H54 (cell line): Measurements from ENCODE around the gene CHD6.

Experiments used
- DNase-seq: peaks from one replicate; pipeline ENCODE4 v3.0.0; 2011; ENCODE audit warnings: low spot score, mixed read lengths; ENCODE audit not compliant: insufficient read length
- FAIRE-seq: peaks from 3 replicates; lab custom pipeline; 2011; peaks lifted over from hg19 to GRCh38; lab: Jason Lieb, UNC
- POLR2A ChIP-seq: IDR thresholded peaks from 2 replicates; pipeline ENCODE4 v1.6.1; 2011; ENCODE audit warnings: low read depth, mild to moderate bottlenecking, low read length

CHD6 gene

DNA sequence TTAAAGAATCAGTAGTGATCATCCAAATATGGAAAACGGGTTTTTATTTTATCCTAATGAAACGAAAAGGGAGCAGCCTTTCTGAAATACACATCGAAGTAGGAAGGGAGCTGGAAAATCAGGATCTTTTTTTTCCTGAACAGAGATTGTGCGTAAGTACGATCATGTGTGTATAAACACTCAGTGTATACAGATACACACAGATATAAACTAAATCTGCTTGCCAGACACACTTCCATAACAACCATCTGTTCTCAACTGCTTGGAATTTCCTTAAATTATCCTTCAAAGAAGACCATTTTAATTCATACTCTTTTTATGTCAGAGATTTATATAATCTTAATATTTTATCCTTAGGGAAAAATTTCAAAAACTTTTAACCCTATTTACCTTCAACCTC is 110.7 kb downstream of the CHD6 start:
- TF ChIP-seq POLR2A = no peak
- FAIRE-seq (no peak), DNase-seq (no peak)

DNA sequence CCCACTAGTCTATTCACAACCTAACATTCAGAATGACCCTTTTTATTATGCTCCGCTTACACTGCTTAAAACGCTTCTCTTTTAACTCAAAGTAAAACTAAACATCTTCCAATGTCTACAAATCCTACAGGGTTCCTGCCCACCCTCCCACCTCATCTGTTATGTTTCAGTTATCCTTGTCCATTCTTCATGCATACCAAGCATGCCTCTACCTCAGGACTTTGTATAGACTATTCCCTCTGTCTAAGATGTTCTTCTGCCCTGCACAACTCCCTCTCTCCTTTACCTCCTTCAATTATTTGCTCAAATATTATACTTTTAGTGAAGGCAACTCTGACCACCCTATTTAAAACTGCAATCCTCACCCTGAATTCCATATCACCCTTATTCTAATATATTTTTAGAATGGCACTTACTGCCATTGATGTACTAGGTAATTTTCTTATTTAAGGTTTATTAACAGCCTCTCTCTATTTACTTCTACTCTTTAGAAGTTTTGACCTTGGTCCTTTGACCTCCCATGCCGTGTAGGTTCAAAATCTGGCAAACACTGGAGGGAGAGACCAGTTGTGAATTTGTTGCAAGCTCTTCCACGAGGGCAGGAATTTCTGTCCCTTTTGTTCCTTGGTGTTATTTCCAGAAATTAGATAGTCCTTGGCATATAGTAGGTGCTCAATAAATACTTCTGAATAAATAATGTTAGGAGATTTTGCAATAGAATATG is 111.8 kb downstream of the CHD6 start:
- FAIRE-seq = no peak
- DNase-seq = no peak

DNA sequence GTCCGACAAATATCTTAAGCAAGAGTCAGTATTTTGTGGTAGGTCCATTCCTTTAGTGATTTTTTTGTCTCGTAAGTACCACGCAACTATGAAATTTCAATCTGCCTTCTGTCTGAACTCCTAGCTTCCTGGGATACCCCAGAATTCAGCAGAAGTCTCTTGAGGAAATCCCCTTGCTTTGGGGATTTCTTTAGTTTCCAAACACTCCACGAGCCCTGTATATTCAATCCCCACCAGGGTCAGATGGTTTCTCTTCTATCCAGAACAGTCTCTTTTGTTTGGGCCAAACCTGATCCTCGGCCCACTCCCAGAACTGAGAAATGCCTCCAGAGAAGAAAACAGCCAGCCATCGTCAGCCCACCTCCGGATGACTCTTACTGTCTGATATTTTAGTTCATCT is 113.0 kb downstream of the CHD6 start:
- TF ChIP-seq POLR2A = no peak
- DNase-seq (no peak), FAIRE-seq (no peak)

More for the DNA sequence above, 111.8 kb downstream of the CHD6 start:
- no peak for TF ChIP-seq POLR2A

DNA sequence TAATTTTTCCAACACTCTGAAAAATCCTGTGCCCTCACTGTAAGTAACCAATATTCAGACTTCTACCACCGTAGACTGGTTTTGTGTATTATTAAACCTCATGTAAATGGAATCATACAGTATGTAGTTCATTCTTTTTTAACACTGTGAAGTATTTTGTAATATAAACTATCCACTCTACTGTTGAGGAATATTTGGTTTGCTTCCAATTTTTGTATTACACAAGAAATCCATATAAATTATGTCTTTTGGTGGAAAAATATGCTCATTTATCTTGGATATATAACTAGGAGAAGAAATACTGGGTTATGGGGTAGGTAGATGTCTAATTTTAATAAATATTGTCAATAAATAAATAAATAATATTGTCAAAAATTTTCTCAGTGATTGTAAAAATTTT is 116.8 kb downstream of the CHD6 start:
- DNase-seq (no peak), FAIRE-seq (no peak)
- TF ChIP-seq POLR2A = no peak

DNA sequence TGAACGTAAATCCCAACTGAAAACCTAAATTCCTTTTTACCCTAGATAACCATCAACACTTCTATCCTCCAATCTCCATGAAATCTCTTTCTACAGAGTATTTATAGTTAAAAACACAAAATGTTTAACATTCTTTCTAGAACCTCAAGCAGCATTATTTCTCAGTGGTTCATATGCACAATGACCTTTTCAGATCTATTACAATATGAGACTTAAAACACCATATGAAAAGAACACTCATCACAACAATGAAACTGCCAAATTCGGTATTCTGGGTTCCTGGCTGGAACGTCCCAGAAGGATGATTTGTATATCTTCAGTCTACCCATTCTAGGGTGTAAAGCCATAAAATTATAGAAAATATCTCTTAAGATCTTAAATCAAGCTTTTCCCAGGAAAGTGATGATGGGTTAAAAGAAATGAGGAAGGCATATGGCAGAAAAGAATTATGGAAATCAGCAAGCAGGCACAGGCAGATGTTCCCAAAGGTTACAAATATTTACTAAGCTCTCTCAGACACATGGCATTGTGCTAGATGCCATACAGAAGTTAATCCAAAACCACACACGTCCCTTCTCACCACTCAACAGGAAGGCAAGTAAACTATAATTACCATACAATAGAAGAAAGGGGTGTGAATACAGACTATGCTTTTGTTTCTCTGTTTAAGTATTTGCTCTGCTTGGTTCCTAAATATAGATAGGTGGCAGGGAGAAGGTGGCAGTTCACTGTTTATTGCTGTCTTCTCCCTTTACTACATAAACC is 118.0 kb downstream of the CHD6 start:
- no peak for FAIRE-seq
- no peak for TF ChIP-seq POLR2A
- DNase-seq = no peak

DNA sequence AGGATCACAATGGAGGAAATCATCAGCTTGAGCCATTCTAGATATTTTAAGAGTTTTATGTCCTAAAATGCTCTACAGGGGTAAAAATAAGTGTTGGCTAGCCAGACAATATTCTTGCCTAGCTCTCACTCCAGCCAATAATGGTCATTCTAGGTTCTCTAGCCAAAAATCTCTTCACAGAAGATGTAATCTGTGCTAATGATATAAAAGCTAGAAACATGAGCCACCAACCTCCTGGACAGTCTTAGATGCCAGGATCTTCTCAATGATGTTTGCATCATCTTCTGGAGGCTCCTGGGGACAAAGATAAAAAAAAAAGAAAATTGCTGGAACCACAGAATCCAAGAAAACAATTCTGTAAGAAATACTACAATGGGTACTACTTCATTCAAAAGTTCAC is 119.1 kb downstream of the CHD6 start:
- FAIRE-seq (no peak), DNase-seq (no peak)
- no peak for TF ChIP-seq POLR2A

DNA sequence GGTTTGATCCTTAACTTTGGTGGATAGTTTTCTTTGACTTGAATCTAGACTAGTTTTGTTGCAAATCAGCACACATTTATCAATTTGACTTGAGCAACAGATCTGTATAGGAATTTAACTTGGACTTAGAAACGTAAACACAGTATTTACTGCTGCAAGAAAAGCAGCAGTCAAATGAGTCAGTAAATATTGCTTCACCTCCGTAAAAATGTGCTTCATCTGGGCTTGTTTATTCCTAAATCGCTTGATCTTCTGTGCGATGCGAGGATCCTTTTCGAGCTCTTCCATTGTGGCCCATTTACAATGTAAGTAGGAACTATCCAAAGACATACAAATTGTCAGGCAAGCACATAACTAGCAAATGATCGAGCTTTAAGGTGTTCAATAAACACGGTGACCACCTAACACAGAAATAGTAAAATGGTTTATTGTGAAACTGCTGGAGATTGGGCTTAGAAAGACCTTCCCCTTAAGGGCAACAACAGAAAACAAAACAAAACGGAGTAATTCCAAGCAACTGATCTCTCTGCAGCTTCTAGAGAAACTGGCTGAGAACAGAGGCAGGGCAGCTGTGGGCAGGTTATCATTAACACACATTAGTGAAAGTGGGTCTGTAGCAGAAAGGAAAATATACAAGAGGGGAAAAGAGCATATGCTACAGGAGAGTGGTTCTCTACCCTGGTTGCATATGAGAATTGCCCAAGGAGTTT is 120.8 kb downstream of the CHD6 start:
- DNase-seq (no peak), FAIRE-seq (peak; percentile 33)
- no peak for TF ChIP-seq POLR2A

DNA sequence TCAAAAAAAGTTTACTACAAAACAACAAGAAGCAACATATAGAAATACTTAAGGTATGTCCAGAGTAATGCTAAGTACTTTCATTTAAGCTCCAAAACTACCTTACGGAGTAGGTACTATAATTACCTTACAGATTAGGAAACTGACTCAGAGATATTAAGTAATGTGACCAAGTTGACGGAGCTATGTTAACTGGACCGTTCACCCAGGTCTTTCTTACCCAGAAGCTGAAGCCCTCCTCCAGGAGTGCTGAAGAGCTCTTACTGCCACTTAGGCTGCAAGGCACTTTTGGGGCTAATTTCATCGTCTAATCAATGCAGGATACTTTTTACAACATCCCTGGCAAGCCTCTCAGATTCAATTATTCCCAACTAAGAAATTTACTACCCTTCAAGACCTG is 123.7 kb downstream of the CHD6 start:
- FAIRE-seq (no peak), DNase-seq (no peak)
- no peak for TF ChIP-seq POLR2A

DNA sequence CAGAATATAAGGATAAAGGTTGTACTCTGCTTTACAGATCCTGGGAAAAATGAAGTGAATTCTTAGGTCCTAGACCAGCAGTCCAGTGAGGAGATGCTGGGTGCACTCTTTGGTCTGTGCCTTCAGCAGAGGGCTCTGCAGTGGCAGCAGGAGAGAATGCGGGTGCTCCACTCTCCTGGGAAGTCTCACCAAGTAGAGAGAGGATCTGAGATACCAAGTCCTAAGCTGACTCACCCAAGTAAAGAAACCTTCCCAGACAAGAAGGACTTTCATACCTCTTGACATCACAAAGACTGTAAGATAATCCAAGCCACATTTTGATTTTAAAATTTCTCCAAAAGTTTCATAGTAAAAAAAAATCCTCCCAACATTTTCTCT is 134.6 kb downstream of the CHD6 start:
- peak; percentile 61 for FAIRE-seq

DNA sequence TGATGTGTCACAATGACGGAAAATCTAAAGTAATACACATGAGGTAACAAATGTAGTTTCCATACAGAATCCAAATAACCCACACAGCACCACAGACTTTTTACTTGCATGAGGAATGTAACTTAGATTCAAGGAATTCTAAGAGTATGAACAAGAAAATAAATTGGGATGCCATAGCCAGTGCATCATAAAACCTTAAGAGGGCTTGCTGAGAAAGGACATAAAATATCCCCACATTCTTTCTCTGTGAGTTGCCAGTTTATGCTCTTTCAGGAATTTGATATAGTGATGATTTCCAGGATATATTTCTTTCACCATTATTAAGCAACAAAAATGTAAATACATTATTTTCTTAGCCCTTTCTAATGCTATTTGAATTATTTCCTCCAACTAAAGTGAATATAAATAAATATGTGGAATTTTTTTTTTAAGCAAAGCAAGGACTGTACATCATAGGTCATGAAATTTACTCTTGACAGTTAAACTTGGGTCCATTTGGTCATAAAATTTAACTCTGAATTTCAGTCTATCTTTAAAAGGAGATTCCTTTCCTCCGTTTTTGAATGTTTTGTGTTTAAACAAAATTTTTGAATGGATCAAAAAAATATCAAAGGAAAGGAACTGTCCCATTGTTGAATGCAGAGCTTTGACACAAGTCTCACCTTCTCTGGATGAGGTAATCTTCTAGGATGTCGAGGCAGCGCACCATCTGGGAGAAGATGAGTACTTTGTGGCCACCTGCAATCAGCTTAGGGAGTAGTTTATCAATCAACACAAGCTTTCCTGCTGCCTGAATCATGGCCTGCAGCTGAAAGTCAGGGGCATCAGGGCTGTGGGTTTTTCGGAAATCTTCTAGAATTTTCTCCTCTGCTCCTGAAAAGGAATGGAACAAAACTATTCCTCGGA is 135.3 kb downstream of the CHD6 start:
- no peak for TF ChIP-seq POLR2A
- FAIRE-seq (peak; percentile 82), DNase-seq (peak; percentile 35)

More for the DNA sequence above, 134.6 kb downstream of the CHD6 start:
- peak; percentile 12 for DNase-seq
- no peak for TF ChIP-seq POLR2A

DNA sequence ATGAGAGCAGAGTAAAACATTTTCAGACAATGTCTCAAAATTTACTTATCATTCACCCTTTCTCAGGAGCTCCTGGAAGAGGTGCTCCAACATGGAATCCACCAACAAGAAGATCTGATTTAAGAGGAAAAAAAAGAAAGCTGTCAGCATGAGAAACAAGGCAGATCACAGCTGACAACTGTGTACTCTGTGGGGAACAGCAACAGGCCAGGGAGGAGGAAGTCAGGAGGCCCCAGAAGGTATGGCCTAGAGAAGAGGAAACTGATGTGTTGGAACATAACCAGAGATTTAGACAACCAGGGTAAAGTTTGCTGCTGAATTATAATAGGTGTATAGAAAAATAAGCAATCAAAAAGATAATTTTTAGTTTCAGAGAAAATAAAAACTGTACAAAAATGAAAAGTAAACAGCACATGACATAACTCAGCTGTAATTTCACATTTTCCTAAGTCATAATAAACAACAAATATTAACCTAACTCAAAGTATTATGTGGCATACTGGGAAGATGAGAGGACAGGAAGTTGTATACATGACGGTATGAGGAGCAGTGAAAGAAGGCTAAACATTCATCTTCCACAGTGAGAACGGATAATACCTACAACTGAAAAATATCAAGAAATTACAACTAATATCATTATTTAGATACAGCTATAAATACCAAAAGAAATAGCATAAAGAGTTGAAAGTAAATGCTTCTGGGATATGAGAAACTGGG is 138.0 kb downstream of the CHD6 start:
- no peak for TF ChIP-seq POLR2A
- no peak for DNase-seq
- no peak for FAIRE-seq

DNA sequence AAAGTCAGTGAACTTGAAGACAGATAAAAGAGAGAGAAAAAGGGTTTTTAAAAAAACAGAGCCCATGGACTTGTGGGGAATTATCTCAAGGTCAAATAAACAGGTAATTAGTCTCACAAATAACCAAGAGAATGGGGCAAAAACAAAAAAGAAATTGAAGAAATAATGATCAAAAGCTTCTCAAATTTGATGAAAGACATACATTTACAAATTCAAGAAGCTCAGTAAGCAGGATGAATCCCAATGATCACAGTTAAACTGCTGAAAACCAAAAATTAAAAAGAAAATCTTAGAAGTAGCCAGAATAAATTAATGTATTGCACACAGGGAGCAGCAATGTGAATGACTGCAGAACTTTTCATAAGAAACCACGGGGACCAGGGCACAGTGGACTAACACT is 139.1 kb downstream of the CHD6 start:
- DNase-seq (no peak), FAIRE-seq (no peak)
- no peak for TF ChIP-seq POLR2A

DNA sequence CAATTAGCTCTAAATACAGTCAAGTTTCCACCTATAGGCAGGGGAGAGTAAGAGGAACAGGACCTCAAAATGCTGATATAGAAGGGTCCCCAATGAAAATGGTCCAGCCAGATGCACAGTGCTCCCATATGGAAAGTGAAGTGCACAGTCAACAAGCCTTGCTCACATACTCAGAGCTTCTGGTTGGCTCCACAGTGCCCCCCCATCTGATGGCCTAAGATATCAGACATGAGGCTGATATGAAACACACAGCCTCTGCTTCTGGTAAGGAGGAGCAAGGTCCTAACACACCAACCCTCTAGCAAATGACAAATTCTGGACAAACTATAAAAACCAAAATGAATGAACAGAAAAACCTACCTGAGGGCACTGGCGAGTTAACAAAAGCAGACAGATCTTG is 140.2 kb downstream of the CHD6 start:
- DNase-seq (no peak), FAIRE-seq (no peak)
- no peak for TF ChIP-seq POLR2A

DNA sequence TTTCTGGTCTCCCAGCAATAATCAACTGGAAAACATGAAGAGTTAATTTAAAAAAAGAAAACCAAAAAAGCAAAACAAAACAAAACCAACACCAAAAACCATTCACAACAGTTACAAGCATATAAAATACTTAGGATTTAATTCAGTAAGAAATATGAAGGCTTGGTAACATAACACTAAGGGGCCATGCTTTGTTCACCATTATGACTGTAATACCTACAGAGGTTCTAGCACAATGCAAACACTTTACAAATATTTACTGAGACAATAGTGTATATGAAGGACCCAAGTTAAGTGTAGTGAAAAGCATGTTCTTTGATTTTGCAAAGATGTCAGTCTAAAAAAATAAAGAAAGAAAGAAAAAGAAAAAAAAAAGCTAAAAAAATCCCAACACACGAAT is 141.7 kb downstream of the CHD6 start:
- no peak for TF ChIP-seq POLR2A
- no peak for FAIRE-seq
- no peak for DNase-seq
